ENCODE results near the gene LMAN1L.

LMAN1L gene

DNA sequence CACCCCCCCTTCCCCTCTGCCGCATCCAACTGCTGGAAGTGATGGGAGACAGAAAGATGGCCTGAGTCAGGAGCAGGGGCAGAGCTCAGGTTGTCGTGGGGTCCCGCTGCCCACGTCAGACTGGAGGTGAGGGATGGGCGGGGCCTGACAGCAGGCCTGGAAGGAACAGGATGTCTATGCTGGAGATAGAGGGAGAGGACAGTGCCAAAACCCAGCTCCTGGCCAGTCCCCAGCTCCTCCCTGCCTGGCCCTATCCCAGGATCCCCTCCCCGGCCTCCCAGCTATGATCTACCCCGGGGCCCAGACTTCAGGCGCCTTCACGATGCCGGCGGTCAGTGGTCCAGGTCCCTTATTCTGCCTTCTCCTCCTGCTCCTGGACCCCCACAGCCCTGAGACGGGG, at the start of gene LMAN1L:
Gene LMAN1L (plus strand): TSS at position 303 of the 400 bp plus-strand sequence. CDS start 20 bp downstream, at position 323.
- Histone ChIP-seq H3K9me3 (replicated peaks in 1 of 11) (no peaks in the 10 kb centered on the region), H3K4me1 (peaks cover 0 to 17% (median 3%) of the 10 kb centered on the region in 10 experiments; a peak in 7 of 20 replicates), H3K4me3 (no peak within 1 kb of the TSS), H4K20me1 (peaks cover 0 to 17% (median 0%) of the 10 kb centered on the region in 11 experiments; a peak in 2 of 22 replicates), H3K27me3 (no peaks in the 10 kb centered on the region), H3K9ac (no peak within 1 kb of the TSS), H3K27ac (no peak within 1 kb of the TSS), H3K36me3 (no peaks in the 10 kb centered on the region), H3K4me2 (no peak within 1 kb of the TSS)
- no peak for TF ChIP-seq Cebpa-rat (IDR thresholded peaks at IDR 0.05)

DNA sequence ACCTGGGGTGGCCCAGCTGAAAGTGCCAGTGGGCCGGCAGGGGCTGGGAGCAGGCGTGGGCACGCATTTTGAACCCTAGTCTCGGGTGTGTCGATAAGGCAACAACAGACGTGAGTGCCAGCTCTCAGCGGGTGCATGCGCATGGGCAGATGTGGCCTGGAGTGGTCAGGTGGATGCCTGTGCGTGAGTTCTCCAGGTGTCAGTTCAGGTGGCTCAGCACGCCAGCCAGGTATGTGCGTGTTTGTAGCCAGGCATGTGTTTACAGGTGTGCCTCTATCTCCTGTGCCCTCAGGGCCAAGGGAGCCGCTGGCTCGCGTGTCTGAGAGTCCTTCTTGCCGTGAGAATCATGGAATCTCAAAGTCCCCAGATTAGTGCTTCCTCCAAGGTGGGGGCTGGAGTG, 49.2 kb upstream of the LMAN1L start:
- Histone ChIP-seq H3K9ac (0 out of 22 replicates have a peak overlapping the region, but pooled peaks of 1 of the 11 experiments have one; percentile 69), H3K27ac (peak overlapping the region in 3 of 11 experiments; percentile 69 to 74 (median 71); a peak in 5 of 22 replicates), H3K4me2 (peak overlapping the region in 3 of 11 experiments; percentile 80 to 85 (median 84); a peak in 3 of 22 replicates), H4K20me1 (0 out of 22 replicates have a peak, but pooled peaks cover 0 to 6% (median 0%) of the 10 kb centered on the region in 11 experiments), H3K9me3 (replicated peaks in 1 of 11) (no peaks in the 10 kb centered on the region), H3K27me3 (no peaks in the 10 kb centered on the region), H3K4me3 (no peak overlapping the region), H3K4me1 (peaks cover 10 to 31% (median 22%) of the 10 kb centered on the region in 10 experiments), H3K36me3 (no peaks in the 10 kb centered on the region)
- no peak for TF ChIP-seq Cebpa-rat (IDR thresholded peaks at IDR 0.05)

DNA sequence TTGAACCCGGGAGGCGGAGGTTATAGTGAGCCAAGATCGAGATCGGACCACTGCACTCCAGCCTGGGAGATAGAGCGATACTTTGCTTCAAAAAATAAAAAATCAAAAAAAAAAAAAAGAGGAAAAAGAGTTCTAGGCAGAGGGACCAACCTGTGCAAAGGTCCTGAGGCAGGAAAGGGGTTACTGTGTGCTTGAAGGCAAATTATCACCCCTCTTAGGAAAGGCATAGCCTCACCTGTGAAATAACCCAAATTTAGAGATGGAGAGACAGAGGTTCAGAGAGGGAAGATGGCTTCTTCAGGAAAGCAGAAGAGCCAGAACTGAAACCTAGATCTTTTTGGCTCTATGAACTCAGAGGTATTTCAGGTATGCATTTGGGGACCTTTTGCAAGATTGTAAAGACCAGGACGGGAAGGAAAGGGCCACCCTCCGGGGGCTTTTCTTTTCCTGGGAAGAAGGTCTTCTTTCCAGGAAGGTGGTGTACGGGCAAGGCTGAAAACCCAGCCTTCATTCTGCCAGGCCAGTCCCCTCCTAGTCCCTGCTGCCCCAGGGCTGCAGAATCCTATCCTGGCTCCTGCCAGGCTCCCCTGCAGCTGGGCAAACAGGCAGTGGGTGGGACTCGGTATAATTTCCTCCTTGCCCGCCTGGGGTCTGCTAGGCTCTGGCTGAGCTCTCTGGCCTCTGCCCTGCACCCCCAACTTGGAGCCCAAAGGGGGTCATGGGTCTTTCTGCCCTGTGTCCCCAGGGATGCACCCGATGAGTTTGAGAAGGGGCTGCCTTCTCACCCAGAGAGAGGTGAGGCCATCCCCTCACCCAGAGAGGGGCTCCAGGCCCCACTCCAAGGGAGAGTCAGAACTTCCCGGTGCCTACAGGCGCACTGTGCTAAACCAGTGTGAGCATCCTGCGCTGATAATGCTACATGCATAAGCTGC, 45.2 kb upstream of the LMAN1L start:
- Histone ChIP-seq H3K4me1 (peaks cover 23 to 35% (median 28%) of the 10 kb centered on the region in 10 experiments), H3K4me2 (no peak overlapping the region), H3K36me3 (no peaks in the 10 kb centered on the region), H3K27ac (no peak overlapping the region), H3K4me3 (no peak overlapping the region), H4K20me1 (peaks cover 0 to 11% (median 0%) of the 10 kb centered on the region in 11 experiments; a peak in 2 of 22 replicates), H3K27me3 (no peaks in the 10 kb centered on the region), H3K9ac (peak overlapping the region in 1 of 11 experiments; percentile 47; a peak in 1 of 22 replicates), H3K9me3 (replicated peaks in 1 of 11) (no peaks in the 10 kb centered on the region)
- no peak for TF ChIP-seq Cebpa-rat (IDR thresholded peaks at IDR 0.05)

DNA sequence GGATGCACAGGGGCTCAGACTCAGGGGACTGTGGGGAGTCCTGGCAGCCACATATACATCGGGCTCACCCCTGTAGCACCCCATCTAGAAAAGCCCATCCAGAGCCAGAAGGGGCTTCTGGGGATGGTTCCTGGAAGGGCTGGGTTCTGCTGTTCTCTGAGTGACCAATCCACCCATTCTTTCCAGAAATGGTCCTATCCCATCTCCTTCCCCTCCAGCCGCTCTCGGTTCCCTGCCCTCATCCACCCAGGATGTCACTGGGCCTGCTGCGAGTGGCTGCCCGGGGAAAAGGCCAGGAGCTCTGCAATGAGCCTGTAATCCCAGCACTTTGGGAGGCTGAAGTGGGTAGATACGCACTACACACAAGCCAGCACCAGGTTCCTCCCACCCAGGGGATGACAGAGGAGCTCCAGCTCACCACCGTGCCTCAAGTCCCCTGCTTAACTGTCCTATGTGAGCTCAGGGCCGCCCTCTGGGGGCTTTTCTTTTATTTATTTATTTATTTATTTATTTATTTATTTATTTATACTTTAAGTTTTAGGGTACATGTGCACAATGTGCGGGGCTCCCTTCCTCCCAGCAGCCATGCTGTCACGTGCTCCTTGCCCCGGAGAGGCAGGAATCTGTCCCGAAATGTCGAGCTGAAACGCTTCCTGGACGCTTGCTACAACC, 44.4 kb upstream of the LMAN1L start:
- Histone ChIP-seq H4K20me1 (peaks cover 0 to 11% (median 0%) of the 10 kb centered on the region in 11 experiments; a peak in 2 of 22 replicates), H3K9me3 (replicated peaks in 1 of 11) (no peaks in the 10 kb centered on the region), H3K27me3 (no peaks in the 10 kb centered on the region), H3K36me3 (no peaks in the 10 kb centered on the region), H3K27ac (no peak overlapping the region), H3K9ac (peak overlapping the region in 9 of 11 experiments; percentile 14 to 52 (median 28); a peak in 11 of 22 replicates), H3K4me1 (peaks cover 23 to 35% (median 29%) of the 10 kb centered on the region in 10 experiments), H3K4me2 (peak overlapping the region; percentile 33 to 79 (median 63); a peak in 21 of 22 replicates), H3K4me3 (peak overlapping the region in 3 of 10 experiments; percentile 21 to 40 (median 36); a peak in 3 of 20 replicates)
- TF ChIP-seq Cebpa-rat (IDR thresholded peaks at IDR 0.05): no peak

DNA sequence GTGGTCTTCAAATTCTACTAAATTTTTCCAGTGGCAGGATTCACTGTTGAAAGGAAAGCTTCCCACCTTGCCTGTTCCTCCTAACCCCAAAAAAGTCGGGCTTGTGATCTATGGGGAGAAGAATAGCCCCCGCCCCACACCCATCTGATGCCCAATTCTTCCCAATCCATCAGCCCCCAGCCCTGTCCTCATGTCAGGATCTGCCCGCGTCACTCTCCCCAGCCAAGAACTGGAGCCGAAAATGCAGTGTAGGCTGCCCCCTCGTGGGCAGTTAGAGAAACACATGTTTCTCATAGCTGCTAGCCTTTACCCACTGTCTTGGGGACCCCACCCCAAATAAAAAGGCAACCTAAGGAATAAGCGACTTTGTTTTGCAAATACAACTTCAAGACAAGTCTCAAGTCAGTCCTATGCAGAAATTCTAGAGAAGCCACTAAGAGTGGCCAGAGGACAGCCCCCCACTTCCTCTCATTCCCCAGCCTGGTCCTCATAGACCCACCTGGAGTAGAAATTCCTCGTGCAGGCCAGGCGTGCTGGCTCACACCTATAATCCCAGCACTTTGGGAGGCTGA, 43.8 kb upstream of the LMAN1L start:
- TF ChIP-seq Cebpa-rat (IDR thresholded peaks at IDR 0.05): no peak
- no peaks in the 10 kb centered on the region for H3K9me3 ChIP-seq (replicated peaks in 1 of 11)
- H3K4me3 ChIP-seq: peak overlapping the region in 3 of 10 experiments; percentile 21 to 40 (median 36); a peak in 3 of 20 replicates
- H3K4me1 ChIP-seq: peaks cover 28 to 40% (median 34%) of the 10 kb centered on the region in 10 experiments
- H3K36me3 ChIP-seq: no peaks in the 10 kb centered on the region
- peak overlapping the region; percentile 33 to 79 (median 63); a peak in 21 of 22 replicates for H3K4me2 ChIP-seq
- H3K27ac ChIP-seq: no peak overlapping the region
- H4K20me1 ChIP-seq: peaks cover 0 to 11% (median 0%) of the 10 kb centered on the region in 11 experiments; a peak in 2 of 22 replicates
- peak overlapping the region in 9 of 11 experiments; percentile 14 to 52 (median 28); a peak in 10 of 22 replicates for H3K9ac ChIP-seq
- H3K27me3 ChIP-seq: no peaks in the 10 kb centered on the region

DNA sequence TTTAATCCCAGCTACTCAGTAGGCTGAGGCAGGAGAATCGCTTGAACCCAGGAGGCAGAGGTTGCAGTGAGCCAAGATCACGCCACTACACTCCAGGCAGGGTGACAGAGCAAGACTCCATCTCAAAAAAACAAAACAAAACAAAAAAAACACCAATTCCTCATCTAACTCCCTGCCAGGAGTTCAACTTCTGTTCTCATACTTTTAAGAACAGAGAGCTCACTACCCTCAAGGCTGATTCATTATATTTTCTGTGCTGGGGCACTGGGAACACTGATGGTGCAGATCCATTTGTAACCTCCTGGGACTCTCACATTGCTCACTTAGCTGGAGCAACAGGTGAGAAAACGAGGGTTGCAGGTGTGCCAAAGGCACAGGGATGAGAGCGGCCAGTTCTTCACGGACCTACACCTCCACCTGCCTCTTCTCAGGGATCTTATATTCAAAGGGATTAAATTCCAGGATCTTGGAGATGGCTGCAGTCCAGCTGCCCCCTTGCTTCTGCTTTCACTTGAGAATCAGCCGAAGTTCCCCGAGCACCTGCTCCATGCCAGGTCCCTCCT, 43.1 kb upstream of the LMAN1L start:
- H3K4me1 ChIP-seq: peaks cover 35 to 47% (median 40%) of the 10 kb centered on the region in 10 experiments
- H3K9ac ChIP-seq: no peak overlapping the region
- H3K4me2 ChIP-seq: no peak overlapping the region
- no peaks in the 10 kb centered on the region for H3K9me3 ChIP-seq (replicated peaks in 1 of 11)
- no peak overlapping the region for H3K4me3 ChIP-seq
- no peak overlapping the region for H3K27ac ChIP-seq
- H4K20me1 ChIP-seq: peaks cover 0 to 11% (median 0%) of the 10 kb centered on the region in 11 experiments; a peak in 2 of 22 replicates
- no peak for TF ChIP-seq Cebpa-rat (IDR thresholded peaks at IDR 0.05)
- H3K27me3 ChIP-seq: no peaks in the 10 kb centered on the region
- no peaks in the 10 kb centered on the region for H3K36me3 ChIP-seq

DNA sequence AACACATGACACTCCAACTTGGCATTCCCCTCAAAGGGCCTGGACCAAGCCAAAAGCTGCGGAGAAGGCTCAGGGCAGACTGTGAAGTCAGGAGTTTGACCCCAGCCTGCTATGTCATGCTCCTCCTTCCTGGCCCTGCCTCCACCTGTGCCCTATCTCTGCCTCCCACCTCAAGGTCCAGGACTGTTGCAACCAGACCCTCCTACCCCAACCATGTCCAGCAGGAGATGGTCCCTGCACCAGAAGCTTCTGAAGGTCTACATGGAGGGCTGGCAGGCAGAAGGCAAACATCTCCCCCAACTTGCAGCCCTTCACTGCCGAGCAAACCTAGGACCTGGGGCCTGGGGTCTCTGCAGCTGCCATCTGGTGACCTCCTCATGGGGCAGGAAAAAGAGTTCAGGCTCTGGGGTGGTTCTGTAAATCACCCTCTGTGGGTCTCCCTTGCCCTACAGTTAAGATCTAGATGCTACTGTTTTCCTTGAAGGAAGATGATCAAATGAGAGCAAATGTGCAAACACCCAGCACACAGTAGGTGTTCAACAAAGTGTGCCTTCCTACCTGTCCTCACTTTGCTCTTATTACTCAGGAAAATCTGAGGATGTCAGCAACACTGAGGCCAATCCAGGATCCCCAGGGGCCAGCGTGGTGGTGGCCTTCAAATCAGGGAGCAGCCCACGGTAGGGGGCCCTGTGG, 42.3 kb upstream of the LMAN1L start:
- no peaks in the 10 kb centered on the region for H3K36me3 ChIP-seq
- H3K27me3 ChIP-seq: no peaks in the 10 kb centered on the region
- H3K4me1 ChIP-seq: peaks cover 43 to 55% (median 49%) of the 10 kb centered on the region in 10 experiments
- H3K4me2 ChIP-seq: peak overlapping the region in 8 of 11 experiments; percentile 11 to 100 (median 86); a peak in 10 of 22 replicates
- H3K27ac ChIP-seq: no peak overlapping the region
- H3K4me3 ChIP-seq: no peak overlapping the region
- H3K9ac ChIP-seq: peak overlapping the region in 3 of 11 experiments; percentile 4 to 53 (median 15); a peak in 5 of 22 replicates
- peaks cover 0 to 11% (median 0%) of the 10 kb centered on the region in 11 experiments; a peak in 2 of 22 replicates for H4K20me1 ChIP-seq
- TF ChIP-seq Cebpa-rat (IDR thresholded peaks at IDR 0.05): no peak
- H3K9me3 ChIP-seq (replicated peaks in 1 of 11): no peaks in the 10 kb centered on the region
